ENCODE results near the gene PCDH9.

- TF ChIP-seq TAF1 (IDR thresholded peaks at IDR 0.05; ENCODE audit: borderline replicate concordance, low read depth, low read length) (no peak), USF1 (IDR thresholded peaks at IDR 0.05; ENCODE audit: borderline replicate concordance, low read depth) (no peak), CTCF (IDR thresholded peaks at IDR 0.05) (no peak)
Observed at GRCh38 chr13:66296328-66296727, 933.8 kb downstream of the PCDH9 start.

All from SK-N-SH (cell line).